ENCODE results near the gene FHIT.

Gene FHIT

GRCh38 chr3:60812502-60812901 lies 438.8 kb downstream of the FHIT start:
- no peak for DNase-seq

GRCh38 chr3:60810881-60811280 lies 440.4 kb downstream of the FHIT start:
- no peak for DNase-seq

- no peak for DNase-seq
Observed at GRCh38 chr3:60809857-60810610, 441.2 kb downstream of the FHIT start.

DNA sequence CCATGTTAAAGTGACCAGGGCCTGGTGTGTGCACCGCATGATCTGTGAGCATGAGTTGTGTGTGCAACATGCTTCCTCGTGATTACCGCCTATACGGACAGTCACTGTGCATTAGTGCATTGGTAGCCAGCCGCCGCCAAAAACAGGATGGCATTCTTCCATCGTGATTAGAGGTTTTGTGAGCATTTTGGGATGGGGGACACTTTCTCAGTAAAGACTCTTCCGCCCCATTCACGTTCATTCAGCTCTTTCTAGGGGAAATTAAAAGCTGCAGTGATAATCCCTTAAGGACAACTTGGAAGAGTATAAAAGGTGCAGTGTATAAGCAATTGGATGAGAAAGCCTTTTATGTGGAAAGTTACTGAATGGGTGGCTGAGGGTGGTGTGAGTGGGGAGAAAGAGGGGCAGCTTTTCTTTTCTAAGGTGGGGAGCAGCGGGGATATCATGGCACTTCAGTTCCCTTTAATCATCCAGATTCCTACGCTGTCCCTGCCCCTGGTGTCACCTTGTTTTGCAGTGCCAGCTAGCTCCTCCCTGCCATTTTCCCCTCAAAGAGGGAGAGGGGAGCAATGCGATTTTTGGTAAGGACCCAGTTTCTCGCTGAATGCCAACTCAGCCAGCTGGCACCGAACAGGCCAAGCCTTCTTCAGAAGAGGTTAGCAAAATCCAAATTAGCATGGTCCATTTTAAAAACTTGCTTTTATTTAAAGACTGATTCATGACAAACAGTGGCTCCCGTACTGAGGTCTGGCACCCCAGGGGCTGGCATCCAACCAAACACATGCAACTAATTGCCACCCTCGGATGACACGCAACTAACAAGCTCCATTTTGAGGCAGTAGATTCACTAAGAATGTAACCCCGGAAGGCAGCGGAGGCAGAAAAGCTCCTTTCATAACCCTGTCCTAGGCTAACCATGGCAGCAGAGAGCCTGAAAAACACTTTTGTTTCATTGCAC lies 447.8 kb downstream of the FHIT start:
- no peak for DNase-seq

DNA sequence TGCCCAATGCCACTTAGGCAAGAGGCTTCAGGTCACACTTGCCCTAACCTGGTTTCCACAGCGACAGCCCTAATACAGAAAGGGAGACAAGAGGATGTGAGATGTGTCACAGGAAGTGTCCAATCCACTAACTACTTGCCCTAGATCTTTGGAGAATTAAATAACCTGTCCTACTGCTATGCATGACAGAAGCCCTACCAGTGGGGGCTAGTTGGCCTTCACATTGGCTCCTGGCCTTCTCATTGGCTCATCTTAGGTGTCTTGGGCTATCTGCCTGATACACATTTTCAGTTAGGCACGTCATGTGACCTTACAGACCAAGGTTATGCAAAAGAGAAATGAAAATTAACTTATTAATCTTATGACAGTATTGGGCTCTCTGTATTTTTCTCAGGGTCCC lies 449.9 kb downstream of the FHIT start:
- DNase-seq = no peak

DNA sequence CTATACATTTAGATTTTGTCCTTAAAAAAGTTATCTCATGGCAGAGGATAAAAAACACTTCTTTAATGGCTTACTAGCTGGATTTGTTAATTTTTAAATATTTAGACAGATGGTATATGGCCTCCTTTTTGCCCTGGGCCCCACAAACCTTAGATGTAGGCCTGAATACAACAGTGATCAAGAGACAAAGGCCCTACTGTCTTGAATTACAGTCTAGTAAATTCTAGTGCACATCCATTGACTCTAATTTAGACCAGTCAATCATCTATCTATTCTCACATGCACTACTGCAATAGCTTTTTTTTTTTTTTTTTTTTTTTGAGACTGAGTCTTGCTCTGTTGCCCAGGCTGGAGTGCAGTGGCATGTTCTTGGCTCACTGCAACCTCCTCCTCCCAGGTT lies 452.8 kb downstream of the FHIT start:
- DNase-seq = no peak

GRCh38 chr3:60792249-60792852 lies 458.9 kb downstream of the FHIT start:
- DNase-seq = no peak

DNA sequence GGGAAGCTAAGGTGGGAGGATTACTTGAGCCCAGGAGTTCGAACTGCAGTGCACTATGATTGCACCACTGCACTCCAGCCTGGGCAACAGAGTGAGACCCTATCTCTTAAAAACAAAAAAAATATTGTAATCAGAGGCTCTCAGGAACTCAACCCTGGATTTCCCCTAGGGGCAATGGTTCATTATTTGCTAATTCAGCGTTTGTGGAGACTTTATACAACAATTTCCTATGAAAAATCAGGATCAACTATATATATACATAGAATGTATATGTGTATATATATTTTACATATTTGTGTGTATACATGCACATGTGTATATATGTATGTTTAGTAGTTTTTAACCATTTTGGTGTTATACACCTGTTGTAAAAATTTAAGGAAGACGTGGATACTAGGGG lies 463.1 kb downstream of the FHIT start:
- DNase-seq = no peak

GRCh38 chr3:60781935-60782334 lies 469.3 kb downstream of the FHIT start:
- DNase-seq = no peak

DNA sequence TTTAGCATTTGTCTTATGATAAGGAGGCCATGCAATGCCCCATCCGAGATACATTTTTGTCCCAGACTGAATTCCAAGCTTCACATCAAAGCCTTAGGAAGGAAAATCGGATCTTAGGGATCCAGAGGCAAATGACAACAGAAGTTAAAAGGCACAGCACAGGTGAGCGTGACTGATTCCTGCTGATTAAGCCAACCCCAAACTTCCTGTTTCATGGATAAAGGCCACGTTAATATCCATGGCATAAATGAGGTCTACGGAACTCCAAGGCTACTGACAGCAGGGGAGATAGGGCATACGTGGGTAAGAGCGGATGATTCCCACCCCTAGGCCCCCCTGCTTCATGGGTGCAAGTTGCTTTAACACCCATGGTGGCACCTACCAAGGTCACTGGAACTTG lies 471.6 kb downstream of the FHIT start:
- DNase-seq = no peak

- DNase-seq = no peak
Observed at GRCh38 chr3:60775985-60776384, 475.3 kb downstream of the FHIT start.

DNA sequence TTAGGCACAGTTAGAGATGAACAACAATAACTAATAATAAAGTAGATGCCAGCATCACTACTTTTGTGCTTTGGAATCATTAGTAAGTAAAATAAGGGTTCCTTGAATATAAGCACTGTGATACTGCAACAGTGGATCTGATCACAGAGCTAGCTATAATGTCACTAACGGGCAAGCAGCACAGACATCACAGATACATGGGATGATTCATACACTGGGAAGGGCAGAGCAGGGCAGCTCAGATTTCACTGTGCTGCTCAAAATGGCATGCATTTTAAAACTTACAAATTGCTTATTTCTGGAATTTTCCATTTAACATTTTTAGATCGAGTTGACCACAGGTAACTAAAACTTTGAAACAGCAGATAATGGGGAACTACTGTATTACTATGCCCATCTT lies 476.6 kb downstream of the FHIT start:
- DNase-seq = no peak

- no peak for DNase-seq
Observed at GRCh38 chr3:60772584-60772983, 478.7 kb downstream of the FHIT start.

GRCh38 chr3:60771766-60772165 lies 479.5 kb downstream of the FHIT start:
- DNase-seq = no peak

- no peak for DNase-seq
Observed at GRCh38 chr3:60770532-60770931, 480.7 kb downstream of the FHIT start.

GRCh38 chr3:60767536-60767935 lies 483.7 kb downstream of the FHIT start:
- DNase-seq = no peak

DNA sequence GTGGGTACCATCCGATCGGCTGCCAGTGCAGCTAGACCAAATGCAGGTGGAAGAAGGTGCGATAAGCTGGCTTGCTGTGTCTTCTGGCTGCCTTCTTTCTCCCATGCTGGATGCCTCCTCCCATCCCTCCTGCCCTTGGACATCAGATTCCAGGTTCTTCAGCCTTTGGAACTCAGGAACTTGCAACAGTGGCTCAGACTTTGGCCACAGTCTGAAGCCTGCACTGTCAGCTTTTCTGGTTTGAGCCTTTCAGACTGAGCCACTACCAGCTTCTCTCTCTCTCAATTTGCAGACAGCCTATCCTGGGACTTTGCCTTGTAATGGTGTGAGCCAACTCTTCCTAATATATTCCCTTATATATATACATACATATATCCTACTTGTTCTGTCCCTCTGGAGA lies 485.5 kb downstream of the FHIT start:
- no peak for DNase-seq

- DNase-seq = no peak
Observed at GRCh38 chr3:60764870-60765269, 486.4 kb downstream of the FHIT start.

DNA sequence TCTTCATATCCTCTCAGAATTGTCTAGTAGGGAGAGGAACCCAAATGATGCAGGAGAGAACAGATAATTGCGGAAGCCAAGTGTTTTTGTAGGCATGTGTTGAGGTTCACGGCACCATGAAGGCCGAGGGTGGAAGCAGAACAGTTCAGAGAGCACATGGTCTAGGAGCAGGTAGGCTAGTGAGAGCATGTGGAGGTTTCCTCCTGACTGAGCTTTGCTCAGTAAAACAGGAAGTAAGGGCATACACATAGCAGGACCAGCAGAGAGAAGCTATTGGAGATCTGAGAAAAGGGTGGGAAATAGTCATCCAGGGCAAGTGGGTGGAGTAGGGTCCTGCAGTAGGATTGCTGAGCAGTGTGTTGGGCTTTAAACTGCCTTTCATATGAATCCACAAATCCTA lies 491.1 kb downstream of the FHIT start:
- no peak for DNase-seq

GRCh38 chr3:60759439-60759838 lies 491.8 kb downstream of the FHIT start:
- no peak for DNase-seq

GRCh38 chr3:60758831-60759230 lies 492.4 kb downstream of the FHIT start:
- DNase-seq = no peak

DNA sequence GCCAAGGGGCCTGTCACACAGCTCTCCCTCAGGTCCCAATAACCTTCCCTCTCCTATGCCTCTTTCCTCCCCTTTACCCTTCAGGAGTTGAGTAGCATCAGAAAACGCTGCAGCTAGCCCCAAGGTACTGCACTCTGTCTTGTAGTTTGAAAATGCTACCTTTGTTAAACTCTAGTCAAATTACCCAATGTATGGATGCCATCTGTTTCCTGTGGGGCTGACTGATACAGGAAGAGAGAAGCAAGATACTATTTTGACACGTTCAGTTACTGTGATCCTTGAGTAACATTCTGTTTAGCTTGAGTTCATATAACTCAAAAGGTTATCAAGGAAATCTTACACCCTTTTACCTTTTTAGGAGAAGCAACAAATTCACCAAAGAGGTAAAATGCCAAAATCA lies 493.1 kb downstream of the FHIT start:
- no peak for DNase-seq

DNA sequence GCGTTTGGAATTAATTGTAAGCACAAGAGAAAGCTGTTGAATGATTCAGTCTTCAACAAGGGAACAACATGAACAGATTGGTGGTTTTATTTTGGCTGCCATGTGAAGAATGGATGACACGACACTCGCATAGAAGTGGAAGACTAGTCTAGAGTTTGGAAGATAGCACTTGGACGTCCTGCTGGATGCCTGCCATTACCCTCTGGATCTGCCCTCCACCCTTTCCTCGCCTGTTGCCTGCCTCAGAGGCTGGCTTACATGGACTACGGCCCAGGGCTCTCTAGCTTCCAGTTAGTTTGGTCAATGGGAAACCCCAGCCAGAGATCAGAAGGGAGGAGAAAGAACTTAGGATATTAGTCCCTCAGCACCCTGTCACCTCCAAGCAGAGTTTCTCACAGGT lies 493.5 kb downstream of the FHIT start:
- no peak for DNase-seq
